Measurements from ENCODE around the gene MTSS2.

Gene MTSS2

GRCh38 chr16:70725024-70725911 lies 39.4 kb upstream of the MTSS2 start:
- peak overlapping the region in 1 of 2 donors; percentile 47 for H3K4me3 ChIP-seq (ENCODE audit: low read length in 2 of 2)
- peaks cover 33% of the 10 kb centered on the region for H3K4me1 ChIP-seq (ENCODE audit: control insufficient read depth, insufficient read depth, low read length)
- H3K27ac ChIP-seq (ENCODE audit: low read length), result peak overlapping the region; percentile 92
- peak overlapping the region; percentile 42 to 62 for H3K9ac ChIP-seq (ENCODE audit: low read length in 2 of 2)
- H3K9me3 ChIP-seq (ENCODE audit: control insufficient read depth in 2 of 2, low read length in 2 of 2), result no peaks in the 10 kb centered on the region
- no peaks in the 10 kb centered on the region for H3K27me3 ChIP-seq (ENCODE audit: control insufficient read depth in 1 of 2, insufficient read depth in 2 of 2, low read length in 2 of 2)
- H3K36me3 ChIP-seq (ENCODE audit: control insufficient read depth in 2 of 2, insufficient read depth in 2 of 2, low read length in 2 of 2), result peaks cover 0 to 2% of the 10 kb centered on the region in 2 donors

- H3K9me3 ChIP-seq (ENCODE audit: control insufficient read depth in 2 of 2, low read length in 2 of 2), result no peaks in the 10 kb centered on the region
- no peak overlapping the region for H3K4me3 ChIP-seq (ENCODE audit: low read length in 2 of 2)
- peaks cover 33% of the 10 kb centered on the region for H3K4me1 ChIP-seq (ENCODE audit: control insufficient read depth, insufficient read depth, low read length)
- H3K9ac ChIP-seq (ENCODE audit: low read length in 2 of 2), result no peak overlapping the region
- peak overlapping the region; percentile 92 for H3K27ac ChIP-seq (ENCODE audit: low read length)
- H3K36me3 ChIP-seq (ENCODE audit: control insufficient read depth in 2 of 2, insufficient read depth in 2 of 2, low read length in 2 of 2), result peaks cover 3 to 4% of the 10 kb centered on the region in 2 donors
- no peaks in the 10 kb centered on the region for H3K27me3 ChIP-seq (ENCODE audit: control insufficient read depth in 1 of 2, insufficient read depth in 2 of 2, low read length in 2 of 2)
These were observed 38.5 kb upstream of the MTSS2 start for GRCh38 chr16:70724146-70725023.

- H3K27me3 ChIP-seq (ENCODE audit: control insufficient read depth in 1 of 2, insufficient read depth in 2 of 2, low read length in 2 of 2), result no peaks in the 10 kb centered on the region
- H3K27ac ChIP-seq (ENCODE audit: low read length), result no peak overlapping the region
- no peak overlapping the region for H3K4me3 ChIP-seq (ENCODE audit: low read length in 2 of 2)
- H3K36me3 ChIP-seq (ENCODE audit: control insufficient read depth in 2 of 2, insufficient read depth in 2 of 2, low read length in 2 of 2), result peaks cover 3 to 4% of the 10 kb centered on the region in 2 donors
- no peaks in the 10 kb centered on the region for H3K9me3 ChIP-seq (ENCODE audit: control insufficient read depth in 2 of 2, low read length in 2 of 2)
- peaks cover 33% of the 10 kb centered on the region for H3K4me1 ChIP-seq (ENCODE audit: control insufficient read depth, insufficient read depth, low read length)
- H3K9ac ChIP-seq (ENCODE audit: low read length in 2 of 2), result no peak overlapping the region
These were observed 37.9 kb upstream of the MTSS2 start for GRCh38 chr16:70723740-70724145.

DNA sequence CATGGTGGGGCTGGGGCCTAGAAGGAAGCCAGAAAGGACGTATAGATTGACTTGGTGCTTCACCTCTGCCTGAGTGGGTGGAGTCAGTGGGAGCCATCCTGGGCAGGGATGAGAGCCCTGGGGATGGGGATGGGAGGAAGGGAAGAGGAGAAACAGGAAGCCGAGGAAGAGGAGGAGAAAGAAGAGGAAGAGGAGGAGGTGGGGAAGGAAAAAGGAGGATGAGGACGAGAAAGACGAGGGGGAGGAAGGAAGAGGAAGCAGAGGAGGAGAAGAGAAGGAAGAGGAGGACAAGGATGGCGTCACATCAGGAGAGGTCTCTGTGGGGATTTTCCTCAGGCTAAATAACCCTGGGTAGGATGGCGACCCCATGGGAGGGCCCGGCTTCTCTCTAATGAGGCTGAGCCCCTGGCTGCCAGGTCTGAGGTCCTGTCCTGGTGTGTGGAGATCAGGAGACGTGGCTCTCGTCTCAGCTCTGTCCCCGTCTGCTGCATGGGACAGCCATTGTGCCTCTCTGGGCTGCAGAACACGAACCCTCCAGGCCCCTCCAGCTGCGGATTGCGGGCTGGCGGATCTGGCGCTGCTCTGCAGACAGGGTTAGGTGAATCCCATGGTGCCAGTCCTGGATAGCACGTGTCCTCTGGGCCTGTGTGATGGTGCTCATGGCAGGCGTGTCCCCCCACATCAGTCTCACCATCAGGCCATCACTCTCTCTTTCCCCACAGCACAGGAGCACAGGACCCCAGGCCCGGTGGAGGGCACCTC lies 35.5 kb upstream of the MTSS2 start:
- peaks cover 3 to 4% of the 10 kb centered on the region in 2 donors for H3K36me3 ChIP-seq (ENCODE audit: control insufficient read depth in 2 of 2, insufficient read depth in 2 of 2, low read length in 2 of 2)
- no peaks in the 10 kb centered on the region for H3K9me3 ChIP-seq (ENCODE audit: control insufficient read depth in 2 of 2, low read length in 2 of 2)
- H3K9ac ChIP-seq (ENCODE audit: low read length in 2 of 2), result no peak overlapping the region
- H3K27ac ChIP-seq (ENCODE audit: low read length), result no peak overlapping the region
- H3K27me3 ChIP-seq (ENCODE audit: control insufficient read depth in 1 of 2, insufficient read depth in 2 of 2, low read length in 2 of 2), result no peaks in the 10 kb centered on the region
- H3K4me3 ChIP-seq (ENCODE audit: low read length in 2 of 2), result no peak overlapping the region
- H3K4me1 ChIP-seq (ENCODE audit: control insufficient read depth, insufficient read depth, low read length), result peaks cover 27% of the 10 kb centered on the region

DNA sequence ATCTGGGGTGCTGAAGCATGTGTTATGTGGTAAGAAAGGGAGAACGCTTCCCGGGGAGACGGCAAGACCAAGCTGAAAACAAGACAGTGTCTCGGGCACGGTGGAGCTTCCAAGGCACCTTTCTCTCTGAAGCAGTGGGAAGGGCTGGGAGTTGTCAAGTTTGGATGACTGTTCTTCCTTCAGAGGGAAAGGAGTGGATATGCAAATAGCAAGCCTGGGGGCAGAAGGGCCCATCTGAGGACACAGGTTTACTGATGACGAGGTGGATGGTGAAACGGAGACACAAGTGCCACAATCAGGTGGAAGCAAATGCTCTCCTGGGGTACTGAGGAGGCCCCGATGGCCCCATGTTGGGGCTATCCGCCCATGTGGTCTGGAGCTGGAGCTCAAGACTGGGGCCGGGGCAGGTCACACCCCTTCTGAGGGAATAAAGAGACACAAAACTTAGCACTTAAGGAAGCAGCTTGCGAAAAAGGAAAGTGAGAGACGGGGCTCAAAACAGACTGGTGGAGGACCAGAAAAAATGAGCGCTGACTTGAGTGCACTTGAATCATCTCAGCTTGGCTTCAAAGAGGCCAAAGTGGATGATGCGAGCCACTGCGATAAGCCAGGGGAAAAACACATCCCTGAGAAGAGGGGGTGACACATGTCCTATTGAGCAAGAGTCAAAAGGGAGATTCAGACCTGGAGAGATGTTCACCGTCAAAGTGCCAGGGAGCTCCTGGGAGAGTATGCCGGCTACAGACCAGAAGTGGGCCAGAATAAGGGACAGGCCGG lies 34.8 kb upstream of the MTSS2 start:
- H3K9ac ChIP-seq (ENCODE audit: low read length in 2 of 2), result no peak overlapping the region
- H3K36me3 ChIP-seq (ENCODE audit: control insufficient read depth in 2 of 2, insufficient read depth in 2 of 2, low read length in 2 of 2), result peaks cover 3 to 4% of the 10 kb centered on the region in 2 donors
- H3K27ac ChIP-seq (ENCODE audit: low read length), result no peak overlapping the region

GRCh38 chr16:70717065-70717464 lies 31.2 kb upstream of the MTSS2 start:
- Histone ChIP-seq H3K27ac (ENCODE audit: low read length) (peak overlapping the region; percentile 98), H3K27me3 (ENCODE audit: control insufficient read depth in 1 of 2, insufficient read depth in 2 of 2, low read length in 2 of 2) (no peaks in the 10 kb centered on the region), H3K4me1 (ENCODE audit: control insufficient read depth, insufficient read depth, low read length) (peaks cover 50% of the 10 kb centered on the region), H3K9ac (ENCODE audit: low read length in 2 of 2) (peak overlapping the region in 1 of 2 donors; percentile 36), H3K4me3 (ENCODE audit: low read length in 2 of 2) (no peak overlapping the region), H3K36me3 (ENCODE audit: control insufficient read depth in 2 of 2, insufficient read depth in 2 of 2, low read length in 2 of 2) (peaks cover 2 to 4% of the 10 kb centered on the region in 2 donors), H3K9me3 (ENCODE audit: control insufficient read depth in 2 of 2, low read length in 2 of 2) (no peaks in the 10 kb centered on the region)

More for the DNA sequence above, 34.8 kb upstream of the MTSS2 start:
- H3K4me1 ChIP-seq (ENCODE audit: control insufficient read depth, insufficient read depth, low read length), result peaks cover 27% of the 10 kb centered on the region
- no peaks in the 10 kb centered on the region for H3K27me3 ChIP-seq (ENCODE audit: control insufficient read depth in 1 of 2, insufficient read depth in 2 of 2, low read length in 2 of 2)
- H3K9me3 ChIP-seq (ENCODE audit: control insufficient read depth in 2 of 2, low read length in 2 of 2), result no peaks in the 10 kb centered on the region
- no peak overlapping the region for H3K4me3 ChIP-seq (ENCODE audit: low read length in 2 of 2)

- peak overlapping the region; percentile 58 to 81 for H3K9ac ChIP-seq (ENCODE audit: low read length in 2 of 2)
- H3K4me3 ChIP-seq (ENCODE audit: low read length in 2 of 2), result peak overlapping the region in 1 of 2 donors; percentile 29
- H3K27ac ChIP-seq (ENCODE audit: low read length), result peak overlapping the region; percentile 98
- no peaks in the 10 kb centered on the region for H3K27me3 ChIP-seq (ENCODE audit: control insufficient read depth in 1 of 2, insufficient read depth in 2 of 2, low read length in 2 of 2)
- peaks cover 59% of the 10 kb centered on the region for H3K4me1 ChIP-seq (ENCODE audit: control insufficient read depth, insufficient read depth, low read length)
- H3K36me3 ChIP-seq (ENCODE audit: control insufficient read depth in 2 of 2, insufficient read depth in 2 of 2, low read length in 2 of 2), result peaks cover 2 to 4% of the 10 kb centered on the region in 2 donors
- no peaks in the 10 kb centered on the region for H3K9me3 ChIP-seq (ENCODE audit: control insufficient read depth in 2 of 2, low read length in 2 of 2)
These were observed 30.1 kb upstream of the MTSS2 start for GRCh38 chr16:70715860-70716357.

- Histone ChIP-seq H3K27ac (ENCODE audit: low read length) (peak overlapping the region; percentile 98), H3K4me1 (ENCODE audit: control insufficient read depth, insufficient read depth, low read length) (peaks cover 61% of the 10 kb centered on the region), H3K36me3 (ENCODE audit: control insufficient read depth in 2 of 2, insufficient read depth in 2 of 2, low read length in 2 of 2) (peaks cover 2 to 4% of the 10 kb centered on the region in 2 donors), H3K27me3 (ENCODE audit: control insufficient read depth in 1 of 2, insufficient read depth in 2 of 2, low read length in 2 of 2) (no peaks in the 10 kb centered on the region), H3K9me3 (ENCODE audit: control insufficient read depth in 2 of 2, low read length in 2 of 2) (no peaks in the 10 kb centered on the region), H3K9ac (ENCODE audit: low read length in 2 of 2) (peak overlapping the region; percentile 72 to 81), H3K4me3 (ENCODE audit: low read length in 2 of 2) (peak overlapping the region; percentile 40 to 43)
These were observed 29.4 kb upstream of the MTSS2 start for GRCh38 chr16:70715055-70715858.

- Histone ChIP-seq H3K27me3 (ENCODE audit: control insufficient read depth in 1 of 2, insufficient read depth in 2 of 2, low read length in 2 of 2) (no peaks in the 10 kb centered on the region), H3K36me3 (ENCODE audit: control insufficient read depth in 2 of 2, insufficient read depth in 2 of 2, low read length in 2 of 2) (peaks cover 0 to 1% of the 10 kb centered on the region in 2 donors), H3K4me1 (ENCODE audit: control insufficient read depth, insufficient read depth, low read length) (peaks cover 67% of the 10 kb centered on the region), H3K9ac (ENCODE audit: low read length in 2 of 2) (peak overlapping the region; percentile 72 to 81), H3K9me3 (ENCODE audit: control insufficient read depth in 2 of 2, low read length in 2 of 2) (no peaks in the 10 kb centered on the region), H3K4me3 (ENCODE audit: low read length in 2 of 2) (peak overlapping the region; percentile 40 to 43), H3K27ac (ENCODE audit: low read length) (peak overlapping the region; percentile 98)
These were observed 28.8 kb upstream of the MTSS2 start for GRCh38 chr16:70714581-70715054.
